ENCODE data around the gene CLDN14. TPM values are rescaled to one million over a fixed set of nuclear protein-coding genes. Genes with fewer than 3 reads are reported as not detected.

CLDN14 gene
- total RNA-seq, 1 donor from 2014 or later = not detected

- no peaks in the 10 kb centered on the region for H3K27me3 ChIP-seq
- H3K36me3 ChIP-seq = no peaks in the 10 kb centered on the region
- intact Hi-C loops (cut with DNase I) = no loop called here
- no peak for TF ChIP-seq CTCF (IDR thresholded peaks at IDR 0.05)
- no peak for TF ChIP-seq POLR2A (IDR thresholded peaks at IDR 0.05)
- no peak overlapping the region for H3K4me3 ChIP-seq
- H3K9me3 ChIP-seq = no peaks in the 10 kb centered on the region
- H3K4me1 ChIP-seq = no peaks in the 10 kb centered on the region
- no peak for DNase-seq (ENCODE audit: extremely low spot score in 2 of 2)
- H3K27ac ChIP-seq = no peak overlapping the region
Measured at GRCh38 chr21:36473203-36473602, 6.7 kb downstream of the CLDN14 start.

- H3K4me1 ChIP-seq = no peaks in the 10 kb centered on the region
- intact Hi-C loops (cut with DNase I) = no loop called here
- TF ChIP-seq POLR2AphosphoS5 (IDR thresholded peaks at IDR 0.05; ENCODE audit: insufficient read depth in 1 of 2, low read depth in 1 of 2) (no peak), CTCF (IDR thresholded peaks at IDR 0.05) (no peak), POLR2A (IDR thresholded peaks at IDR 0.05) (no peak)
Measured at GRCh38 chr21:36472377-36472776, 7.5 kb downstream of the CLDN14 start.

GRCh38 chr21:36471254-36471723, 8.6 kb downstream of the CLDN14 start:
- Histone ChIP-seq H3K9me3 (no peaks in the 10 kb centered on the region), H3K4me3 (no peak overlapping the region), H3K36me3 (no peaks in the 10 kb centered on the region), H3K4me1 (no peaks in the 10 kb centered on the region), H3K27ac (no peak overlapping the region), H3K27me3 (no peaks in the 10 kb centered on the region)
- DNase-seq (ENCODE audit: extremely low spot score in 2 of 2) = no peak
- TF ChIP-seq POLR2A (IDR thresholded peaks at IDR 0.05) (no peak), CTCF (IDR thresholded peaks at IDR 0.05) (no peak), POLR2AphosphoS5 (IDR thresholded peaks at IDR 0.05; ENCODE audit: insufficient read depth in 1 of 2, low read depth in 1 of 2) (no peak)
- intact Hi-C loops (cut with DNase I) = no loop called here

More at GRCh38 chr21:36472377-36472776, 7.5 kb downstream of the CLDN14 start:
- no peak for DNase-seq (ENCODE audit: extremely low spot score in 2 of 2)
- Histone ChIP-seq H3K27ac (no peak overlapping the region), H3K9me3 (no peaks in the 10 kb centered on the region), H3K4me3 (no peak overlapping the region), H3K36me3 (no peaks in the 10 kb centered on the region), H3K27me3 (no peaks in the 10 kb centered on the region)

GRCh38 chr21:36470294-36470693, 9.6 kb downstream of the CLDN14 start:
- no peak overlapping the region for H3K27ac ChIP-seq
- no peaks in the 10 kb centered on the region for H3K27me3 ChIP-seq
- no peak for TF ChIP-seq POLR2AphosphoS5 (IDR thresholded peaks at IDR 0.05; ENCODE audit: insufficient read depth in 1 of 2, low read depth in 1 of 2)
- TF ChIP-seq POLR2A (IDR thresholded peaks at IDR 0.05) = no peak
- no peak for TF ChIP-seq CTCF (IDR thresholded peaks at IDR 0.05)
- DNase-seq (ENCODE audit: extremely low spot score in 2 of 2) = no peak
- H3K36me3 ChIP-seq = no peaks in the 10 kb centered on the region
- intact Hi-C loops (cut with DNase I) = no loop called here
- no peaks in the 10 kb centered on the region for H3K4me1 ChIP-seq
- H3K4me3 ChIP-seq = no peak overlapping the region
- no peaks in the 10 kb centered on the region for H3K9me3 ChIP-seq

GRCh38 chr21:36466061-36466511, 13.8 kb downstream of the CLDN14 start:
- Histone ChIP-seq H3K4me1 (no peaks in the 10 kb centered on the region), H3K27me3 (no peaks in the 10 kb centered on the region), H3K27ac (no peak overlapping the region), H3K9me3 (no peaks in the 10 kb centered on the region), H3K36me3 (no peaks in the 10 kb centered on the region), H3K4me3 (no peak overlapping the region)
- intact Hi-C loops (cut with DNase I) = no loop called here
- TF ChIP-seq POLR2A (IDR thresholded peaks at IDR 0.05) (no peak), POLR2AphosphoS5 (IDR thresholded peaks at IDR 0.05; ENCODE audit: insufficient read depth in 1 of 2, low read depth in 1 of 2) (no peak), CTCF (IDR thresholded peaks at IDR 0.05) (no peak)
- no peak for DNase-seq (ENCODE audit: extremely low spot score in 2 of 2)
